HG03565 (cell line): ENCODE results near the gene A2M.

Experiments
- ATAC-seq: cut with Tn5 transposase; IDR thresholded peaks from one replicate; pipeline ENCODE4 v1.9.1; 2021; ENCODE audit warnings: mild to moderate bottlenecking, moderate library complexity; ENCODE audit not compliant: unreplicated experiment

The A2M gene

DNA sequence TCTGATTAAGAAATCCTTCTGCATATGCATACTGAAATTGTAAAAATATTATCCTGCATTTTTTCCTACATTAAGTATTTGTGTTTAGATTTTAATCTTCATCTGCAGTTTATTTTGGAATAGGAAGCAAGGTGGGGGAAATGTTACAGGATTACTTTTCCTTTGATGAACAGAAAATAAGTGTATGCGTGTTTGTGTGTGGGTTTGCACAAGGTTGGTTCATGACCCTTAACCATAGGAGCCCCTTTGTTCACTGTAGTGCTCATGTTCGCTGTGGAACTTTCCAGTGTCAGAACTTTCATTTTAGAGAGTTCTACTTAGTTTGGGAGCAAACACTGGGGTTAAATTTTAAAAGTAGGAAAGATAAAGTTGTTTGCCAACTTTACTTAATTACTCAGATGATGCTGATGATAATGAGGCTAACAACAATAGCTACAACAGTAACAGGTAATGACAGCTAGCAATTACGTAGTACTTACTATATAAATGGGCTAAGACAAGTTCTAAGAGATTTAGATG lies 6.4 kb upstream of the A2M start:
- ATAC-seq = no peak

- no peak for ATAC-seq
These were observed 4.9 kb upstream of the A2M start for GRCh38 chr12:9120487-9121184.

DNA sequence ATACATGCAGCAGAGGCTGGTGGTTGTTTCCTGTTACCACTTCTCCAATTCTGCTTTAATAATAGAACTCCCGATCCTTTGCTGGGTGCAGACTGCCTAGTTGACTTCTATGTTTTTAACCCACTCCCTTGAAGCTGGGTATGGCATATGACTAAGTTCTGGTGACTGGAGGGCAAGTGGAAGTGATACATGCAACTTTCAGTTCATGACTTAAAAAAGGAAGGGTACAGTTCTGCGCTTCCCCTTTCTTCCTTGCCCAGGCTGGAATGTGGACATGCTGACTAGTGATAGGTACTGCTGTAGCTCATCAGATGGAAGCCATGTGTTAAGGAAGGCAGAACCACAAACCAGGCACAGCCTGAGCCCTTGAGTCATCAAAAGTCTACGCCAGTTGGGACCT lies 2.4 kb upstream of the A2M start:
- ATAC-seq = no peak

DNA sequence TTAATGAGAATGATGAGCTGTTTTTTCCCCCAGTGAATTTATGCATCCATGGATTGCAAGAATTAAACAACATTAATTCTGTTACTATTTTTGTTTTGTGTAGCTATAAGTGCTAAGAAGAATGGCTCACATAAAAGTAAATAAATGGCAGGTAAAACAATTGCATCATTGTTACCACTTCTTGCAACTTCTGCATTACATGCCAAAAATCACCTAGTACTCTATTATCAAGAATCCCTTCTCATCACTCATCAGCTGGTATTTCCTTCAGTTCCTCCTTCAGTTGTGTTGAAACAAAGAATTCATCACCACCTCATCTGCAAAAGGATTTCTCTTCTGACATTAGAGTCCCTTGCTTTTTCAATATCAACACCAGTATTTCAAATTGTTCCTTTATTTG lies 773 bp downstream of the A2M start:
- no peak for ATAC-seq

DNA sequence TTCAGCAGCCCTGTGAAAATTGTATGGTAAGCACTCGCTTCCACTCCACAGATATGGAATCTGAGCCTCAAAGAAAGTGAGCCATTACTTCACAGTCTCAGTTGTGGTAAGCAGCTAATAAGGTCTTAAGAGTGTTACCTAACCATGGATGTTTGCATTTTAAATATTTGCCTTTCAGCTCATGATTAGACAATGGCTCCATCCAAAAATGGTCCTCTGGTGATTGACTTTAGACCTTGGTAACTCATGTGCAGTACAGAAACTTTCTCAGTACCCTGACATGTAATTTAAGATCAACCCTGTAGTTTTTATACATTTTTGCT lies 1.8 kb downstream of the A2M start:
- no peak for ATAC-seq

GRCh38 chr12:9113296-9113986 lies 2.3 kb downstream of the A2M start:
- ATAC-seq = no peak

- no peak for ATAC-seq
These were observed 3.5 kb downstream of the A2M start for GRCh38 chr12:9112076-9112853.

DNA sequence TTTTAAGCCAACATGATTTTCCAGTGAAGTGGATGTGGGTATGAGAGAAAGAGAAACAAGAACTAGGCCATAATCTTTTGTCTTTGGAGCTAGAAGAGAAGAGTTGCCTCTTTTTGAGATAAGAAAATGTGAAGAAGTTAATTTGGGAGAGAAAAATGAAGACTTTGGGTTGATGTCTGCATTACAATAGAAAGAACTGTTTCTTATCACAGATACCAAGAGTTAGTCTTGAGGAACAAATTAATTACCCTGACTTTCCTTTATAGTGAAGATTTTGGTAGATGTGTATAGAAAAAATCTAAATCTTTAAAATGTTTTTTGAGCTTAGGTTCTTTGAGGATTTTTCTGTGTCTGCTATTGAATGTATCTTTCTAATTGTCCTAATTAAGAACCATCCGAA lies 4.2 kb downstream of the A2M start:
- no peak for ATAC-seq

DNA sequence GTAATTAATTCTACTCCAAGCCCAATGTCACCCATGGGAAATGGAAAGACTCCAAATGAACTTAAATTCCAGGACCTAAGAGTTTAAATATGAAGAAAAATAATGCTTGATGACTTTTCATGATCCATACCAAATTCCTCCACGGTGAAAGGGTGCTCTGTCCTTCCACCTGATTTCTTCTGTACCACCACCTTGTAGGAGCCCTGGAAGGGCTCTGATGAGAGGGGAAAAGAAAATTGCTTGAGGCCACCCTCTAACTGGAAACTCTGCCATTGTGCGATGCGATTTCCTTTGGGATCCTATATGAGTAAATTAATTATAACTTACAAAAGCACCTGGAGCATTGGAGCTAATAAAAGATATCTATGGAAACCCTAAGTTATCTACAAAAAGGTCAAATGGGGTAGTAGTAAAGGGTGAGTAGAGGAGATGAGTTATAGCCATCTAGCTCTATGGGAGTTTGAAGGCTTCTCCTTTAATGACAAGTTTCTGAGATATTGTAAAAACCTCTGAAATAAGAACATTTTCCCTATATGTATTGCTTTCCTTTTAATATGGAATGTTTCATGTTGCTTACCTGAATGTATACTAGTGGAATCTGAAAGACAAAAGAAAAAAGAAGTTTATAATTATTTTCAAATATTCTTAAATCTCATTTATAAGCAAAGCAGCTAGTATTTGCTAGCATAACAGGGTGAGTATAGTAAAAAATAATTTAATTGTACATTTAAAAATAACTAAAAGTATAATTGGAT lies 5.8 kb downstream of the A2M start:
- ATAC-seq = no peak

- ATAC-seq = no peak
These were observed 6.6 kb downstream of the A2M start for GRCh38 chr12:9109213-9109522.

- ATAC-seq = no peak
These were observed 7.1 kb downstream of the A2M start for GRCh38 chr12:9108504-9109212.

DNA sequence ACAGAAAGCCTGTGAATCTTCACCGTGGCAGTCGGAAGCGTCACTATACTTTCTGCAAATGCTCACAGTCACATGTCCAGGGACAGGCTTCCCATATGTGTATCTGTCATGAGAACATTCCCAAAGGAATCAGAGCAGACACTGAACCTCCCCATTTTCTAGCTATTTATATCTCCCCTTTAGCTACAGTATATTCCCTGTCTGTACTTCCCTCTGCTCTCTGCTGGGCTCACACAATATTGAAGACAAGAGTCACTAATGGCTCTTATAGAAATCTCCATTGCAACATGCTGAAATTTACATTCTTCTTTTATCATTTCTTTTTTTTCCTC lies 8.2 kb downstream of the A2M start:
- no peak for ATAC-seq

DNA sequence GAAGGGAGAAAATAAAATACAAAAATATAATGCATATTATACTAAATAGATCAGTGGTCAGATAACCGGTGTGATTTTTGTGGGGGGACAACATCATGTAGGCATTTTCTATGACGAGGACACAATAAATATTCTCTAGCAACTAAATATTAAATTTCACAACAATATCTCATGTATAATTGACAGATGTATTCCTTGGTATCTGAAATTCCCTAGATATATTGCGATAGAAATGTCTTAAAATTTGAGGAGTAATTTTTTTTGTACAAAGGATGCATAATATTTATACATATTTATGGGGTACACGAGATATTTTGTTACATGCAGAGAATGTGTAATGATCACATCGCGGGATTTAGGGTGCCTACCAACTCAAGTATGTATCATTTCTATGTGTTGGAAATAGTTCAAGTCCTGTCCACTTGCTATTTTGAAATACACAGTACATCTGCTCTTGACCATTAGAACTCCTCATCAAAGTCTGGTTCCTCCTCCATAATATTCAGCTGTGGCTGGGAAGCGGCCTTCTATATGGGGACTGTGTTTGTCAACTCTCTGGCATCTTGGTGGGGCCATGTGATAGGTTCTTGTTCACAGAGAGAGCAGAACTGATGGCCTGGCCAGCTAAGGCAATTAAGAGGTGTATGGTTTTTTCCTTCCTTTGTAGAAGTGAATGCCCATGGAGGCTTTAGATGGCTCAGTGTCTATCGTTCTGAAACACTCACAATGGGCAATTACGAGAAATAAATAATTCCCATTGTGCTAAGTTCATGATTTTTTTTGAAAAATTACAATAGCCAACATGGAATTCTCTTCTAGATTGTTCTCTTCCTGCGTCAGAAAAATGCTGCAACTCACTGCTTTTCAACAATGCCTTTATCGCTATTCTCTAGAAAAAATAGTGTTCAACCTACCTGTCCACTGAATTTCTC lies 8.8 kb downstream of the A2M start:
- no peak for ATAC-seq

DNA sequence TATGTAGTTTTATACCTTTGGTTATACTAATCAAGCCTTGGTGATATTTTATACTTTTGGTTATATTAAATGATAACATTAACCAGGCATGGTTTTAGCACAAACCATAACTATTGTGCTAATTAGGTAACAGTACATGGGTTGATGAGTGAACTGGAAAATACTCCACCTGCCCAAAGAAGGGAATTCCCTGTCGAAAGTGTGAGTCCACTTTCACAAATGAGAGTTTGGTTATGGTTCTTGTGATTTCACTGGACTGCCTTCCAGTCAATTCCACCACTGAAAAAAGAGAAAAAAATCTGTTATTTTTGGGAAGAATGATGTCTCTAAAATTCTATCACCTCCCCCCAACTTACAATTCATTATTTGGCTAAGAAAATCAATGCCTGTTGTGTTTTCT lies 9.7 kb downstream of the A2M start:
- ATAC-seq = no peak

DNA sequence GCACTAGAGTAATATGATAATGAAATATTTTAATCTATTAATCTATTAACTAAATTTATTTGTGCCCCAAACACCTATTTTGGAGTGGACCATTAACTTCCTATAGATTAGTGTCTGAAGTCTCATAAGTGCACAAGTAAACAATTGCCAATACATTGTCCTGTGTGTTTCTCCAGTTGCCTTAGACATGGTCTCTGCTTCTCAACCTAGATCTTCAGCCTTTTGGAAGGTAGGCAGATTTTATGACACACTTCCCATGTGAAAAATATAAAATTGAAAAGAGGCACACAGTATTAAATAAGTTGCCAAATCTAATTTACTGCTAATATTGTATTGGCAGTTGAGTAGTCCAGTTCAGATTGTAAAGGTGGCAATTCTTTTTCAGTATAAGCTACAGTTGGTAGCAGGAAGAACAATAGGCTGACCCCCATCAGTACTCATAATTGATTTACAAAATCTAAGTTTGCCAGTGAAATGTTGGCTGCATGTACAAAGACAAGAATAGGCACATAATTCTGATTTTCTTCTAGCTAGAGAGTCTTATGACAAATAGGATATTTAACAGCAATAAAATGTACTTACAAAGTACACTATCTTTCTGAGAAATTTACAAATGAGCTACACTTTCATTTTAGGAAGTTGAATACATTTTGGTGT lies 10.8 kb downstream of the A2M start:
- ATAC-seq = no peak

DNA sequence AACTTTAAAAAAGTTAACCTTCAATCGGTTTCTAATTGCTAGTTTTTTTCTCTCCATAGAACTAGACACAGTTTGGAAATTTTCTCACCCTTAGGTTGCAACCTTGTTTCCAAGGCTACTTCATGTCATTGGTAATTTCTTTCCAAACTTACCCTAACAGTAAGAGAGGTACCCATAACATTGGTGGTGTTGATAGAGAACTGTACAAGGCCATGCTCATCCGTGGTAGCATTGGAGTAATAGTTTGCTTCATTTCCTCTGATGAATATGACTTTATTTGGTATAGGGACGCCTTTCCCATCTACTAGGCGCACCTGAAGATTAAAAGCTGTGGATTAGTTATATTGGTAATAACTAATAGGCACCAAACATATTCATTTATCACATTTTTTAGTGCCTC lies 11.6 kb downstream of the A2M start:
- ATAC-seq = no peak

- no peak for ATAC-seq
These were observed 12.5 kb downstream of the A2M start for GRCh38 chr12:9103050-9103849.

- no peak for ATAC-seq
These were observed 14.6 kb downstream of the A2M start for GRCh38 chr12:9101018-9101687.
